Measurements from ENCODE around the gene RNLS. TPM values are rescaled to one million over a fixed set of nuclear protein-coding genes. Genes with fewer than 3 reads are reported as not detected.

Gene RNLS
- total and polyA plus RNA-seq, 2 of the 8 experiments (the other 6 are each of a cell fraction or from before 2014, with no cell fraction given) = 7.5 to 12.7 TPM

- Histone ChIP-seq H2BK5ac (ENCODE audit: low read depth, low read length) (no peak overlapping the region), H3K9ac (replicated peaks in 1 of 4; ENCODE audit: extremely low read depth in 1 of 4, low read depth in 3 of 4, low read length in 3 of 4) (no peak overlapping the region), H3K36me3 (ENCODE audit: control insufficient read depth in 2 of 4, insufficient read depth in 4 of 4, low read length in 3 of 4) (no peaks in the 10 kb centered on the region), H4K20me1 (replicated peaks in 1 of 2; ENCODE audit: control insufficient read depth in 1 of 2, insufficient read depth in 2 of 2, low read length in 2 of 2) (no peaks in the 10 kb centered on the region), H3K79me2 (ENCODE audit: control insufficient read depth in 1 of 2, insufficient read depth in 2 of 2, low read length in 2 of 2) (no peaks in the 10 kb centered on the region), H3K27ac (ENCODE audit: low read depth, low read length) (no peak overlapping the region), H4K91ac (replicated peaks; ENCODE audit: insufficient read length, low read length) (no peak overlapping the region), H3K18ac (ENCODE audit: extremely low read depth, low read length) (no peak overlapping the region), H2AFZ (ENCODE audit: low read length) (no peak overlapping the region), H2BK20ac (ENCODE audit: low read length) (no peak overlapping the region), H2AK5ac (ENCODE audit: low read depth, low read length) (no peak overlapping the region), H3K27me3 (replicated peaks in 1 of 4; ENCODE audit: control insufficient read depth in 3 of 4, extremely low read depth in 1 of 4, insufficient read depth in 3 of 4, low read length in 3 of 4) (0 out of 7 replicates have a peak, but pooled peaks cover 0 to under 1% (median 0%) of the 10 kb centered on the region in 4 experiments), H3K23ac (ENCODE audit: insufficient read length) (no peak overlapping the region), H2BK120ac (replicated peaks; ENCODE audit: low read depth, low read length) (no peak overlapping the region), H3K23me2 (ENCODE audit: low read depth, low read length) (no peaks in the 10 kb centered on the region), H2BK15ac (ENCODE audit: low read length) (no peak overlapping the region), H2BK12ac (ENCODE audit: low read depth, low read length) (no peak overlapping the region), H3K56ac (replicated peaks; ENCODE audit: insufficient read length, low read depth, low read length) (no peak overlapping the region), H3K14ac (ENCODE audit: insufficient read length) (no peak overlapping the region), H4K8ac (ENCODE audit: extremely low read depth, insufficient read depth, low read length) (no peak overlapping the region), H3K4me1 (replicated peaks in 1 of 4; ENCODE audit: control insufficient read depth in 3 of 4, insufficient read depth in 4 of 4, low read length in 3 of 4) (no peaks in the 10 kb centered on the region), H4K5ac (ENCODE audit: insufficient read length, low read depth, low read length) (no peak overlapping the region), H3K4ac (replicated peaks; ENCODE audit: insufficient read length, low read depth, low read length) (no peak overlapping the region), H3K4me3 (ENCODE audit: extremely low read depth in 1 of 4, insufficient read depth in 2 of 4, low read depth in 3 of 4, low read length in 4 of 4) (no peak overlapping the region), H3K4me2 (ENCODE audit: insufficient read depth in 1 of 2, low read depth in 2 of 2, low read length in 2 of 2) (no peak overlapping the region), H3K79me1 (ENCODE audit: low read depth, low read length) (no peaks in the 10 kb centered on the region), H3K9me3 (ENCODE audit: insufficient read depth in 2 of 2, low read depth in 1 of 2, low read length in 1 of 2) (no peaks in the 10 kb centered on the region)
- DNase-seq (ENCODE audit: low read depth in 1 of 2, low spot score in 2 of 2) = no peak
- POLR2A ChIA-PET (ENCODE audit: partially characterized antibody) = no interaction called here
- WGBS, 2 experiments (ENCODE audit: extremely low coverage in 1 of 2, insufficient coverage in 1 of 2, insufficient read length in 1 of 2, insufficient replicate concordance in 2 of 2, low coverage in 1 of 2, low lambda C conversion rate in 2 of 2, missing lambda C conversion rate in 1 of 2) = 76% methylated on average over 1 of the region's 1 CpG; no CpG with 5 or more reads in 1 of the 2 experiments
- CTCF ChIA-PET (ENCODE audit: partially characterized antibody) = interaction anchor here (1.3 kb wide), 1 partner anchor 15 kb away, joined by 4 read pairs; the partner anchor contains the start of gene RNLS
- FAIRE-seq = no peak
- TF ChIP-seq RFX5 (IDR thresholded peaks at IDR 0.05; ENCODE audit: borderline replicate concordance, low read depth, low read length) (no peak), RBBP5 (IDR thresholded peaks at IDR 0.05; ENCODE audit: borderline replicate concordance, low read depth, low read length) (no peak), ASH2L (IDR thresholded peaks at IDR 0.05; ENCODE audit: low read length) (no peak), TAF7 (optimal IDR thresholded peaks at IDR 0.05; ENCODE audit: borderline replicate concordance, low read depth, low read length) (no peak), ATF2 (IDR thresholded peaks at IDR 0.05; ENCODE audit: low read length) (no peak), POU5F1 (IDR thresholded peaks at IDR 0.05; ENCODE audit: low read depth, low read length) (no peak), KDM4A (IDR thresholded peaks at IDR 0.05; ENCODE audit: low read depth, low read length, severe bottlenecking) (no peak), KDM5A (IDR thresholded peaks at IDR 0.05; ENCODE audit: low read length) (no peak), EGR1 (IDR thresholded peaks at IDR 0.05; ENCODE audit: borderline replicate concordance, low read depth, low read length) (no peak), SP2 (IDR thresholded peaks at IDR 0.05; ENCODE audit: low read length) (no peak)
Measured at GRCh38 chr10:88598055-88598454, 14.9 kb upstream of the RNLS start.
